GM21447 (cell line): ENCODE data around the gene TMEM108.

Source experiments
- ATAC-seq: cut with Tn5 transposase; IDR thresholded peaks from one replicate; pipeline ENCODE4 v1.9.1; 2021; ENCODE audit not compliant: unreplicated experiment

The TMEM108 gene

GRCh38 chr3:133159498-133160475, 121.6 kb downstream of the TMEM108 start:
- no peak for ATAC-seq

- ATAC-seq: no peak
Measured at GRCh38 chr3:133161656-133162055, 123.5 kb downstream of the TMEM108 start.

GRCh38 chr3:133162265-133162664, 124.1 kb downstream of the TMEM108 start:
- ATAC-seq: no peak

GRCh38 chr3:133162670-133163305, 124.6 kb downstream of the TMEM108 start:
- ATAC-seq: no peak

GRCh38 chr3:133167340-133168024, 129.3 kb downstream of the TMEM108 start:
- no peak for ATAC-seq

GRCh38 chr3:133168025-133168401, 129.8 kb downstream of the TMEM108 start:
- ATAC-seq: no peak

GRCh38 chr3:133169331-133170068, 131.3 kb downstream of the TMEM108 start:
- no peak for ATAC-seq

GRCh38 chr3:133171831-133172230, 133.6 kb downstream of the TMEM108 start:
- no peak for ATAC-seq

- ATAC-seq: no peak
Measured at GRCh38 chr3:133181392-133182150, 143.4 kb downstream of the TMEM108 start.

- ATAC-seq: no peak
Measured at GRCh38 chr3:133187870-133188379, 149.7 kb downstream of the TMEM108 start.

GRCh38 chr3:133188996-133189395, 150.8 kb downstream of the TMEM108 start:
- no peak for ATAC-seq

GRCh38 chr3:133189893-133190292, 151.7 kb downstream of the TMEM108 start:
- no peak for ATAC-seq

GRCh38 chr3:133191818-133192217, 153.6 kb downstream of the TMEM108 start:
- no peak for ATAC-seq

- ATAC-seq: no peak
Measured at GRCh38 chr3:133192363-133192945, 154.3 kb downstream of the TMEM108 start.

GRCh38 chr3:133192967-133193366, 154.8 kb downstream of the TMEM108 start:
- no peak for ATAC-seq

GRCh38 chr3:133196527-133196926, 158.3 kb downstream of the TMEM108 start:
- no peak for ATAC-seq

GRCh38 chr3:133197619-133198018, 159.4 kb downstream of the TMEM108 start:
- no peak for ATAC-seq

GRCh38 chr3:133206921-133207320, 168.7 kb downstream of the TMEM108 start:
- ATAC-seq: no peak

GRCh38 chr3:133208184-133208583, 170.0 kb downstream of the TMEM108 start:
- no peak for ATAC-seq
